Measurements from ENCODE around the gene HOXC12.

The HOXC12 gene

DNA sequence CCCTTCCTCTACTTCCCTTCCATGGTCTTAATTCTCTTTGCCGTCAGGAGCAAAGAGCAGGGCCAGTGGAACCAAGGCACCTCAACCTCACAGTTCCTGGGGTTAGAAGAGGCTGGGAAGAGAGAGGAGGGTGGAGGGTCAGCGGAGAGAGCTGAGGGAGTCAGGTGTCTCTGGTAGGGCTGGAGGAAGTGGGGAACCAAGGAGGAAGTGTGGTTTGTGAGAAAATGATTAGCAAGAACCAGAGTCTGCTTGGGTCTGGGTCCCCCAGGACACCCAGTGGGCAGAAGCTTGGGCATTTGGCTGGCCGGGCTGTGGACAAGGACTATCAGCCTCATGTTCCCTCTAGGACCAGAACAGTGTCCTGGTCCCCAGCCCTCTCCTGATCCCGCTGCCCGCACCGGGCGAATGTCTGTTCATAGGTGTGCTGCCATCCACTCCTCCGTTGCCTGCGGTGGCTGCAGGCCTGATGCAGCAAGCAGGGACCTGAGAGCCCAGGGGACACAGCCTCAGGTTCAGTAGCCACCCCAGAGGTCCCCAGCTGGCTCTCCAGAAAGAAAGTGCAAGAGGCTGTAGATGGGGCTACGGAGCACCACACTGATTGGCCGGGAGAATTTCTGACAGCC, 2.3 kb downstream of the HOXC12 start:
- DNase-seq, result no peak

DNA sequence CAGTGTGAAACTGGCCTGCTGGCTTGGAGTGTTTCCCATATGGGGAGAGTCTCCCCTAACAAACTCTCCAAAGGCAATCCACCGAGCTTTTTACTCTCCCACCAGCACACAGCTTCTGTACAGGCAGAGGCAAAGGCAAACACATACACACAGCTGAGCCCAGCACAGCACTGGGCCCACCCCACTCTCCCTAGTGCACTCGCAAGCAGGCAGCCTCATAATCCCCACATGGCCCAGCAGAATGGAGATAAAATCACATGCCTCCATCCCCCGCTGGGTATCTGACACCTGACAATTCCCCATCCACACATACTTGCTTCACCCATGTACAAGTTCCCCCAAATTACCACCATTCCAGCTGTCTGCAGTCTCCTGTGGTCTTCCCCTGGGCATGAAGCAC, 3.4 kb downstream of the HOXC12 start:
- no peak for DNase-seq

DNA sequence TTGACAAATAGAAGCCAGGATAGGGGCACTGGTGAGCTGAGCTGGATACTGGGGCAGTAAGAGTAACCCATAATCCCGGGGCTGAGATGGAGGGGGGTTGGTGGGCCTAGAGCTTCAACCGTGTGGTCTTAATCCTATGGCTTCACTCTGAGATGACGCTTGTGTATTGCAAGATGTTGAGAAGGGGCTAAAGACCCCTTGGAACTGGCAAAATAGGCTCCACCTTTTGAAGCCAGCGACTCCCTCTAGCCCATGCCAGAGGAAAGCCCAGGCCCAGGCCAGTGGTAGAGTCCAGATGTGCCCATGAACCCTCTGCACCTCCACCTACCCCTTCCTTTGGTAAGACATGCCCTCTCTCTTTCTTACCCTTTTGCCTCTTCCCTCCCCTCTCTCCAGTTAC, 4.6 kb downstream of the HOXC12 start:
- no peak for DNase-seq

DNA sequence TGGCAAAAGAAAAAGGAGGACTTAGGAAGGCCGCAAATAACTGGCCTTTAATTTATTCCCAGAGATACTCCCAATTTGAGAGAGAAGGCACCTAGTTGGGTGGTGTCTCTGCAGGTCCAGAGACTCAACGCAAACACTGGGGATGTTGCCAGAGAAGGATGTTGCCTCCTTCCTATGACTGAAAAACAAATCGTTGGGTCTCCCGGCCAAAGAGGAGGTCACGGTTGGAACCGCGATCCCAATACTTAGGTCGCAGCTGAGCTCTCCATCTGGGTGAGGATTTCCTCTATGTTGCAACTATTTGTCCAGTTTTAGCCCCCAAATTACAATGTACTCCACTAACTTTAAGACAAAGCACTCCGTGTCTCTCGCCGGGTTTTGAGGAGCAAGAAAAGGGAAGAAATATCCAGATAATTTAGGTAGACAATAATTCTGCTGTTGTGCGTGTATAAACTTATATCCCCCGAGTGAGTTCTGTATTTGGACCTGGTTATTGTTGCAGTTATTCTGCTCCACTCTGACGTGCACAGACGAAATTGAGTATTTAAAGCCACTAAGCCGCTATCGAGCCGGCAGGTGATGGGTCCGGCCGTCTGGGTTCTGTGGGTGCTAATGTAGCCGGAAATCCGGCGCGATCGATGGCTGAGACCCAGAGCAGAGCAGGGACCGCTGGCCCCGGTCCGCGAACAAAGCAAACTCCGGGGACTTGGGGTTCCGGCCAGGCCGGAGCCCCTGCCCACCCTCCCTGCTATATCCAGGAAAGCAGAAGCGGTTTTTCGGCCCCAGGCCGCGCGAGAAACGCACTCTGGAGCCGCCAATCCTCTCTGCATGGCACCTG, 5.7 kb downstream of the HOXC12 start:
- DNase-seq, result no peak

DNA sequence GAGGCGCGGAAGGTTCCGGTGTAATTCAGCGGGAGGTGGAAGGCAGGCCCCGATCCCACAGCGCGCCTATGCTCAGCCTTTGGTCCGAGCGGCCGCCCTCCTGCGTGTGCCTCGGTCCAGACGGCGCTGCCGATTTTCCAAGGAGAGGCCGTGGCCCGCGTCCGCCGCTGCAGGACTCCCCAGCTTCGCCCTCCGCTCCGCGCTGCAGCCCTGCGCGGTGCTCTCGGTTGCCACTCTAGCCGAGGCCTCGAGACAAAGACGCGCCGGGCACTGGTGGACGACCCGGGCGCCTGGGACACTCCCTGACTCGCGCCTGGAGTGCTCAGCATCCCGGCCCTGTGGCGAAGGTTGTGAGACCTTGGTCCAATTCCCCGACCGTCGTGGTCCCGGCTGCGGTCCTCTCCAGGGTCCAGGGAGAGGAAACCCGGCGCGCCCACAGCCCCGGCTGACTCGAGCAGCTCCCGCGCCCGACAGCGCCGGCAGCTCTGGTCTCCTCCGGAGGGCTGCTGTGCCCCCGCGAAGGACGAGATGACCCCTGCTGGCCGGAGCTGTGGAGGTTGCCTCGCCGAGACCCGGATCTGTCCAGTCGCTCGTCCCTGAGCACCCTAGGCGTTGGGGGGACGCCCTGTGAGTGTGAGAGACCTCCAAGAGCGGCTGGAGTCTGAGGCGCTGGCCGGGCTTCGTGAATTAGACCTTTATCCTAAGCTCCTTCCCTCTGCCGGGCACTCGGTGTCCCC, 6.5 kb downstream of the HOXC12 start:
- no peak for DNase-seq

DNA sequence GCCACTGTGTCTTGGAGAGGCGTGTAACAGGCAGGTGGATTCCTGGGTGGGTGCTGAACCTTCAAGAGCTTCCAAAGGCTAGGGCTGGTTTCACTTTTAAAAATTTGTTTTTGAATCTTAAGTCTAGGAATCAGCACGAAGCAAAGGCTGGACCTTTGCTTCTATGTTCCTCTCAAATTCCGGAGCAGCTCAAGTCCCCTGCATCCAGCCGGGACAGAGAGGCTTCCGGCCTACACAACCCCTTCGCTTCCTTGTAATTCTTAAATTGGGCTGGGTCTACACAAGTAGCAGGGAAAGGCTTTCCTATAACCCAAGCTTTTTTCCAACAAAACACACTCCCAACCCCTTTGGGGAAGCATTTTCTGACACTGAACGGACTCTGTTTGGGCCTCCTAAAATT, 8.3 kb downstream of the HOXC12 start:
- no peak for DNase-seq

DNA sequence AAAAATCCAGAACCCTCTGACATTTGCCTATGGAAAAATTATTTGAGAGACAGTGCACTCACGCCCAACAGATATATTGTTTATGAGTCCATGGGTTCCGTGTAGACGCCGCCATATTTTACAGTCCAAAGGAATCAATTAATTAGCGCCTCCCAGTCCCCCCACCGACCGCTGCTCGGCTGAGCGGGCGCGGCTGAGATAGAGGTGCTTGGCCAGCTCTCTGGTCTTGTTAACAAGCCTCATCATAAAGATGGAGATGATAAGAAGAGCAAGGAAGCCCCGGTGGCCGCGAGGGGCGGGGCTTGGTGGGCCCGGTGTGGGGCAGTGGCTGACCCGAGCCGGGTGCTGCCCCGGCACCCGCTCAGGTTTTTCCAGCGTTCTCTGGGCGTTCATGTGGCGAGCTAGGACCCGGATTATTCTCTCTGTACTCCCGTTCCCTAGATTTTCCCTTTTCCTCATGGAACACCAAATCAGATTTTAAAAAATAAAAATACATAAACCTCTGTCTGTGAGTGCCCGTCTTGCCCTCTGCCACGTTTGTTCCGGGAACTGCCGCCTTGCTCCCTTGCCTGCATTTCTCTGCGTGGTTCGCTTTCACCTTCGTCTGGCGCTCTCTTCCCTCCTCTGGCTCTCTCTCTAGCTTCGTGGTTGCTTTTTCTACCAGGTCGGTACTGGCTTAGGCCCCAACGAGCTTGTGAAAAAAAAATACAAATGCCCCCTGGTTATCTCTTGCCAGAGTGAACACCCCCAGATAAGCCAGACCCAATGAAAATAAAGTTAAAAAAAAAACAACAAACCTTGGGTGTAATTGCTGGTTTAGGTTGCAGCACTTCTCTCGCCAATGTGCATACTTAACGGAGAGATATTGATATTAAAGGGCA, 9.0 kb downstream of the HOXC12 start:
- DNase-seq, result no peak

DNA sequence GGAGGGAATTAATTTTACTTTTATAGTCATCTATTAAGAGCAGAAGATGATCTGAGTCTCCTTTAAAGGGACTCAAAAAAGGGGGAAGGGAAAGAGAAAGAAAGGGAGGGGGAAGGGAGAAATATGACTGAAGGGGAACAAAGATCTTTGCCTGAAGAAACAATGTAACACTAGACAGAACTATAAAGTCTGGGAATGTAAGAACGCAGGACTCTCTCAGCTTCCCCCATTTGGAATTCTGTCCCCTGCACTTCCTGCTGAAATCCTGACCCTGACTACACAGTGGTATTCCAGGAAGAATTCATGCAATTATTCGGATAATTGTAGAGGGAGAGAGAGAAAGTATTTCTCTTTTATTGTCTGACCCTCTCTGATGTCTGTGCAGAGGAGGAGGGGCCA, 9.6 kb downstream of the HOXC12 start:
- no peak for DNase-seq

DNA sequence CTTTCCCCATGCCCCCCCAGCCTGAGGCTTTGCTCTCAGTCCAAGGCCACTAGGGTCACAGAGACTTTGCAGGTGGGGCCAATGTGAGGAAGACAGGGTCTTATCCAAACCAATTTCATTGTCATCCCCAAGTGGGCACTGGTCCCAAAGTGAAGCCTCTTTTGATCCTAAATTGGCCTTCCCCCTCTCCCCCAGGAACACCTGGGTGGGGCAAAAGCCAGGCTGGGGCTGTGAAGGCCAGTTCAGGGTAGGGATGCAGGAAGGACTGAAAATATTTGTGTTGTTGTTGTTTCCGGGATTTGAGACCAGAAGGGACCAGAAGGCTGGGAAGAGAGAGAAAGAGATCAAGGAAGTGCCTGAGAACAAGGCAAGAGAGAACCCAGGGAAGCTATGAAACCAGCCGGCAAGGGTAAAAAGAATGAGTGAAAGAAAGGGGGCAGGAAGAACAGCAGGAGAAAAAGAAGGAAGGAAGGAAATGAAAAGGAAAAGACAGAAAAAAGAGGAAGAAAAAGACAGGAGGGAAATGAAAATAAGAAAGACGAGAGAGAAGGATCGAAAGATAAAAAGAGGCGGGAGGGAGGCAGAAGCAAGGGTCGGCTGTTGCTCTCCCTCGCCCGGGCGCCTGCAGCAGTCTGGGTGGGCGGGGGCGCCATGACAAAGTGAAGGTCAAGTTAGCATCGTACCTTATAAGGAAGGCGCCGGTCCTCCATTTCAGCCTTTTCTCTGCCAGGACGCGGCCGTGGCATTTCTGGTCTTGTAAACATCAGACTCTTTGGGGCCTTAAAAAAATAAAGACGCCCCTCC, 10.8 kb downstream of the HOXC12 start:
- DNase-seq, result no peak

DNA sequence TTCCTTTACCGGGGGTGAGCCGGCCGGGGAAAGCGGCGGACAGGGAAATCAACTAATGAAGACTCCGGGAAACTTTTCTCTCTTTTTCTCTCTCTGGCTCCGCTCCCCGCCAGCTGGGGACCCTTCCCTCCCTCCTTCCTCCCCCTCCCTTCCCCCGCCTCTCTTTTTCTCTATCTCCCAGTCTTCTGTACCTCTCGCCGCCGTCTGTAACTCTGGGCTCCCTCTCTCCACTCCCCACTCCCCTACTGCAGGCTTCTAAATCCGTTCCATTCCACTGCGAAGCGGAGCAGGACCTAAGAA, 11.3 kb downstream of the HOXC12 start:
- DNase-seq, result no peak

DNA sequence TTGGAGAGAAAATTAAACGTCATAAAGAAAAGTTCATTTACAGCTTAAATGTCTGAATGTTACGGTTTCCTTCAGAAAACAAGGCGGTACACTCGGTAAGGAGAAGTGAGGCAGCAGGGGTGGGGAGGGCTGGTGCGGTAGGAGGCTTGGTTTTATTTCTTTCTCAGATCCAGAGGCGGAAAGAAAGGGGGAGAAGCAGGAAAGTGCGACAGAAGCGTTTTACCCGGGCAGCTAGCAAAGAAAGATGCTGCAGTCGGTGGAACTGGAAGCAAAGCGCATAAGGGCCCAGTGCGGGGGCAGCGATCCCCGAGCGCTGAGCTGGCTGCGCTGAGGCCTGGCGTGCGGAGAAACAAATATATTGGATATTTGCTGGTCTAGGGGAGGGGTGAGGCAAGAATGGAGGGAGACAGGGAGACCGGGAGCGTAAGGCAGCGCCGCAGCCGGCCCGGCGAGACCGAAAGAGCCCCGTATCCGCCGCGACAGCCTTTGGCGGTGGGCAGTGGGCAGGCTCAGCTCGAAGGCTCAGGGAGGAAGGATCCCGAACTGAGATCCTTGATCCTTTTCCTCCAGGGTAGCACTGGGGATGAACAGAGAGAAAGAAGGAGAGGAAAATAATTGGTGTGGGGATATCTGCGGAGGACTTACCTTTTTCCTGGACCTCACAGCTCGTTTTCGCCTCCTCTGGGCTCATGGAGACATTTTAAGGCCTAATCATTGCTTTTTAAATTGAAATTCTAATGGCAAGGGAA, 11.9 kb downstream of the HOXC12 start:
- DNase-seq, result no peak

DNA sequence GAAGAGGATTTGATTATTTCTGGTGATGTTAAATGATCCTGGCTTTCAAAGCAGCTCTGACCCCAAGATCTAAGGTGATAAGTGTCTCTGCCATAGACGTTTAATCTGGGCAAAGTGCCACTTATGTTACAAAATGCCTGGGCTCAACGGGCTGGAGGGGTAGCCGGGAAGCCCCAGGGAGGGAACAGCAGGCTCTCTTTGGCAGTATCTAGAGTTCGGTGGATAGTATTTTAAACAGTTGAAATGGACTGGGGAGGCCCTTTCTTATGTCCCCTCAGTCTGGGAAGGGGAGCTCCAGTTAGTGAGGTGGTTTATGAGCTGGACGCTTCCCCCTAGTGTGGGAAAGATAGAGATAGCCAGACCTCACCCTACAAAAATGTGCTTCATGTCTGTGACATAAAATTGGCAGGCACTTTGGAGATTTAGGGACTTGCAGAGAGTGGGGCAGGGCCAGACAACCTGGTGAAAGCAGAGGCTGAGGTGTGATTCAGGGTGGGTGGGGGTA, 12.8 kb downstream of the HOXC12 start:
- DNase-seq, result no peak

DNA sequence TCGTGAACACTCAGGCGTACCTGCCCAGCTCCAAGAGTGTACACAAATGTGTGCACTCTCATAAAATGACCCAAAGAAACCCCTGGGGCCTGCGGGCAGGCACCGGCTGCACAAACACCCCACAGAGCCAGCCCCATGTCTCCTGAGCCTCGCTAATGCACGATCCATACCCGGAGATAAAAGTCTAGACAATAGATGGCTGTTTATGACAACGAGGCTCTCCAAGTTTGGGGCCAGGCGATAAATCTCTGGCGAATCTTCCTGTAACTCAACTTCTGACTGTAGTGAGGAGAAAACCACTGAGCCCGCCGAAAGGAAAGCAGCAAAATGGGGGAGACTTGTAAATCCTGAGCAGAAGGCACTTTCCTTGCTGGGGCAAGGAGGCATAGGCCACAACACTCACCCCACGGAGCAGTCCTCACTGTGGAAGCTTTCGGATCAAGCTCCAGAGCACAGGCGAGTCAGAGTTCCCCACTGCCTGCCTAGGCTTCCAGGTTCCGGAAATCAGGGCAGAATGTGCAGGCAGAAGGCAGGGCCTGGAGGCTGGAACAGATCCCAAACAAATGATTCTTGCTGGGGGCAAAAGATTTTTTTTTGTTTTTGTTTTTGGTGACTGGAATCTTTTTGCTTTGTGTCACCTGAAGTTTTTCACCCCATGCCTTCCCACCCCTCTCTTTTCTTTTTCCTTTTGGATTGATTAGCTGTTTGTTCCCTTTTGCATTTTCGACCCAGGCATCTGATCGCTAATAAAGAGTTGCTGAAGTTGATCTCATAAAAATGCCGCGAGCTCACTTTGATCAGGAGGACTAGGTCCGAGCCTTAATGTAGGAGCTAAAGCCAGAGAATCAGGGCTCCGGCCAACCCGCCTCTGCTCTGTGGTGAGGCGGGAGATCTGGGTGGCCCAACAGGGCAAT, 13.8 kb downstream of the HOXC12 start:
- no peak for DNase-seq

DNA sequence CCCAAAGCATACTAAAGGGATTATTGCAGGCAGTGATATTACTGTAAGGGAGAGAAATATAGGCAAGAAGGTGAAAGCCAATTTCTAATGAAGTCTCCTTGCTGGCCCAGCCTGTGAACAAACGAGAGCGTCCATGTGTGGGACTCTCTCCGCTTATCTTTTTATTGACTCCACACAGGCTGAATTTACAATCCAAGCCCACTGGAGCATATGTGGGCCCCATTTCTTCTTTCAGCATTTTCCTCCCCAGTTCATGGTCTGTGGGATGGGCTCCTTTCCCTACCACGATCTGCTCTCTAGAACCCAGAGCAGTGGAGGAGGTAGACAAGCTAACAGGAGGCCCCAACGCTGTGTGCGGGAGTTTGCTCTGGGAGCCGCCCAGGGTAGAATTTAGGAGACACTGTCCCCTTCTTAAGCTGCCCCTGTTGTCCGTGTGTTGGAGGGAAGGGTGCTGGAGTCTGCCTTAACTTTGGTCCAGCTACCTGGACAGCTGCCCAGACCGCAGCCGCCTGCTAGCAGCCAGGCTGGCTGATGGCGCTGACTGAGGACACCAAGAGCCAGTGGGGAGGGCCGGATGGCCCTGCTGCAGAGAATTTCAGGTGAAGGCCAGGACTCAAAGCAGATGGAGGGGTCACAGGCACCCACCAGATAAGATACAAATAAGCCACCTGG, 15.0 kb downstream of the HOXC12 start:
- no peak for DNase-seq

DNA sequence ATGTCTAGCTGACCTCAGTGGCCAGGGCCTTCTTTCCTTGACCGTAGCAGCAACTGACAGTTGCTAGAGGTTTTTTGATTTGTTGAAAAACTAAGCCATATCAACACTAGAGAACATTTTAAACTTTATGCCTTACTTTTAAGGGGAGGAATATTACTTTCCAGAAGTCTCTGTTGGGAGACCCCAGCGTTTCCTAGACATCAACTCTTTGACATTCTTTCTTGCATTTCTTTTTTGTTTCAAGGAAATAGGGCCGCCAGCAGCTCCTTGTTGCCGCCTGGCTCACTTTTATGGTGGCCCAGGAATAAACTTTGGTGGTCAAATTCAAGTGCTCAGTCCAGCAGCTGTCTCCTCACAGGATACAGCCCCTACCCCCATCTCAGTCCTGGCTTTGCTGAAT, 15.7 kb downstream of the HOXC12 start:
- DNase-seq, result no peak

DNA sequence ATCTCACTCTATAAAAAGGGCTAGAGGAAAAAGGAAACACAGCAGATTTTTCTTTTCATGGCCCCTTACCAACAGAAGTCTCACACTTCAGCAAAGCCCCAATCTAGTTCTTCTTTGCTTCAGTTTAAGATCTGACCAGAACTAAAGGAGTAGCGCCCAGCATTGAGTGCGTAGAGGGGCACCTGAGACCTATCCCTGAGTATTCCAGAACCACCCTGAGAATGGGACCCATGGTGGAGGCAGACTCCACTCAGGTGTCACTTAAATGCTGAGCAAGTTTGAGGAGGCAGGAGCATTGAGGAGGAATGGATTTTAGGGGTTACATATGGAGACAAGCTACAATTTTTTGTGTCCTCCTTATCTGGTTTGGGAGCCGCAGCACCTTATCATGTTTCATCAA, 16.4 kb downstream of the HOXC12 start:
- DNase-seq, result no peak

DNA sequence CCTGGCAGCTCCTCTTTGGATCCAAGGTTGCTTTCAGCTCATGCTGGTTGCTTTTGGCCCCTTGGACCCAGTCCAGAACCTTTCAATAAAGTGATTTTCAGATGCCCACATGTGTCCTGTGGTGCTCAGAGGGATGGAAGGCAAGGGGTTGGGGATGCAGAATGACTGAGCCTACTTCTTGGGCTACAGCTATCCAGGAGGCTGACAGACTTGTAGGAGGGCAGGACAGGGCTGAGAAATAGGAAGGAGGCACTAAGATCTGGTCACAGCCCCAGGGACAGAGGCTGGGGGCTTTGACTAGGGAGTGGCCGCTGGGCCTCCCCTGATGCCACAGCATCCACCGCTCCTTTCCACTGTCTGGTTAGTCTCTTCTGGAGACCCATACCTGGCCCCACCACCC, 17.0 kb downstream of the HOXC12 start:
- DNase-seq, result no peak

DNA sequence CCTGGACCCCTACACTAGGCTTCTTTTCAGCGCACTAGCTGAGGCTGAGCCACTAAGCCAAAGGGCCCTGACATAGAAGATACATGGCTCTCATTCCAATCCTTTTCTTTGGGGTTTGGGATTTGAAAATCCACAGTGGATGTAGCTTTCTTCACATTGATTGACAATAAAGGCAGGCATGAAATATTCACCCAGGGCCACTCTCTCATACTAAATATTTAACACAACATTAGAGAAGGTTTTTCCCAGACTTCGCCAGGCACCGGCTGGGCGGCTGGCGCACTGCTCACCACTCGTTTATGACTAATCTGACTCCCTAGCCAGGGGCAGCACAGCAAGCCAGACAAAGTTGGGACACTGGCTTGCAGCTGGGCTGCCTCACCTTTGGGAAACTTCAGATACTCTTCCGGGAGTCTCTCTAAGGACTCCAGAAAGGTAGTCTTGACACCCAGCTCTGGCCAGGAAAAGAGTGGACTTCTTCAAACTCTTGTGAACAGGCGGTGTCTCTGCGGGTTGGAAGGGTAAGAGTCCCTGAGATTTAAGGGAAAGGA, 17.5 kb downstream of the HOXC12 start:
- DNase-seq, result no peak

DNA sequence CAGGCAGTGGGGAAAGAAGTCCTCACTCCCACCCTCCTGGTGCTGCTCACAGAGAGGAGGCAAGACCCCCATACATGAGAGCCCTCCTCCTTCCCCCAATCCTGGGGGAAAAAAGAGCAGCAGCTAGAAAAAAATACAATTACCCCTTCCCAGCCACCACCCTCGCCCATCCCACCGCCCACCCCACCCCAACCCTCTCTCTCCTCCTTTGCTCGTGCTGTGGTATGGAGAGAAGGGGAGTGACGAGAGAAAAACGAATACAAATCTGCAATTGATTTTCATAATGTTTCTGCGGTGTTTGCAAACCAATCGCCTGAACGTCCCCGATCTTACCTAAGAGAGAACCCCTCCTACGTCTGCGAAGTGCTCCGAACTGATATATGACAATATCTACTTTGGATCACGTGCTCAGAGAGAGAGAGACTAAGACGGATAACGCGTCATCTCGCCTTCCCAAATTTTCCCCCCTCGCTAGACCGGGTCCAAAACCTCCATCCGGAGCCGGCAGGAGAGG, 18.1 kb downstream of the HOXC12 start, which contains the start of gene HOXC11:
Gene HOXC11, plus strand, starts transcription at position 405 of the 514 bp plus-strand sequence. CDS start 116 bp downstream, outside the sequence.
- DNase-seq, result no peak

Measured in CD4-positive, alpha-beta T cell treated with Interleukin-15 for 1 hour (primary cell).